OCI-LY7 (cell line): ENCODE measurements around the gene GADD45B. TPM values are rescaled to one million over a fixed set of nuclear protein-coding genes. Genes with fewer than 3 reads are reported as not detected.

Experiments used
- Bru-seq: library from RNA; stranded (reverse); fragments of 400-500 nt; gene quantifications from one replicate; lab custom pipeline; 2021; lab: Mats Ljungman, UMichigan
- BruChase-seq, 2 experiments: library from RNA; stranded (reverse); fragments of 400-500 nt; gene quantifications; one replicate each; lab custom pipeline; 2021; lab: Mats Ljungman, UMichigan
- BruUV-seq: library from RNA; stranded (reverse); fragments of 400-500 nt; replicated peaks from 2 replicates; lab custom pipeline; 2021; lab: Mats Ljungman, UMichigan
- CTCF ChIA-PET: fragments of 300-600 bp; sonication (Branson Sonifier 250); formaldehyde crosslinking; loops from one replicate; lab custom pipeline; 2022; ENCODE audit warnings: antibody characterized with exemption; ENCODE audit not compliant: unreplicated experiment; lab: Charles Lee
- POLR2A ChIA-PET: fragments of 300-600 bp; sonication (Branson Sonifier 250); formaldehyde crosslinking; loops from one replicate; lab custom pipeline; 2022; ENCODE audit warnings: antibody characterized with exemption; lab: Charles Lee
- DNase-seq: peaks from one replicate; pipeline ENCODE4 v3.0.0-alpha.2; 2015; ENCODE audit warnings: low spot score
- H2AFZ ChIP-seq: fragments of 200-600 bp; sonication (generic), shearing (Covaris generic); 2 replicates; pipeline ENCODE4 v1.6.1; 2014; ENCODE audit warnings: mild to moderate bottlenecking, antibody characterized with exemption, low read length, moderate library complexity
- H3K27ac ChIP-seq: fragments of 200-600 bp; sonication (generic); 2 replicates; pipeline ENCODE4 v1.5.1; 2014; ENCODE audit warnings: mixed run types, low read depth, mild to moderate bottlenecking, moderate library complexity, low read length, inconsistent platforms; ENCODE audit not compliant: poor library complexity, severe bottlenecking
- H3K36me3 ChIP-seq: fragments of 200-600 bp; sonication (generic); 2 replicates; pipeline ENCODE4 v1.6.1; 2014; ENCODE audit warnings: mild to moderate bottlenecking, antibody characterized with exemption, low read length, moderate library complexity, mixed read lengths; ENCODE audit not compliant: insufficient read depth
- H3K4me1 ChIP-seq: fragments of 200-600 bp; sonication (generic); 2 replicates; pipeline ENCODE4 v1.5.1; 2014; ENCODE audit warnings: mild to moderate bottlenecking, low read length; ENCODE audit not compliant: insufficient read depth, poor library complexity, severe bottlenecking
- H3K4me2 ChIP-seq: fragments of 200-600 bp; sonication (generic); 2 replicates; pipeline ENCODE4 v1.6.1; 2014; ENCODE audit warnings: mild to moderate bottlenecking, low read length
- H3K4me3 ChIP-seq: fragments of 200-600 bp; sonication (generic); 2 replicates; pipeline ENCODE4 v1.5.1; 2014; ENCODE audit warnings: mild to moderate bottlenecking, low read depth, low read length; ENCODE audit not compliant: poor library complexity, severe bottlenecking
- H3K79me2 ChIP-seq: fragments of 200-600 bp; sonication (generic); 2 replicates; pipeline ENCODE4 v1.6.1; 2016; ENCODE audit warnings: low read depth, mild to moderate bottlenecking, low read length, moderate library complexity, mixed read lengths; ENCODE audit not compliant: insufficient read depth
- H3K9me2 ChIP-seq: fragments of 200-600 bp; sonication (generic); 2 replicates; pipeline ENCODE4 v1.6.1; 2016; ENCODE audit warnings: mild to moderate bottlenecking, low read length, mixed read lengths; ENCODE audit not compliant: insufficient read depth
- H3K9me3 ChIP-seq: fragments of 200-600 bp; sonication (generic); 2 replicates; pipeline ENCODE4 v1.6.1; 2014; ENCODE audit warnings: mild to moderate bottlenecking, mixed run types, low read length, mixed read lengths
- H4K20me1 ChIP-seq: fragments of 200-600 bp; sonication (generic); 2 replicates; pipeline ENCODE4 v1.6.1; 2014; ENCODE audit warnings: mild to moderate bottlenecking, antibody characterized with exemption, low read length, moderate library complexity, mixed read lengths; ENCODE audit not compliant: insufficient read depth
- EZH2phosphoT487 ChIP-seq: fragments of 200-600 bp; sonication (generic); IDR thresholded peaks from 2 replicates; pipeline ENCODE4 v1.6.1; 2018; ENCODE audit warnings: low read depth, borderline replicate concordance, mild to moderate bottlenecking, mixed run types, antibody characterized with exemption, low read length, moderate library complexity, mixed read lengths
- intact Hi-C: fragments of 100-400 bp; cut with micrococcal nuclease; formaldehyde crosslinking; loops from one replicate; pipeline ENCODE4 v1.10.0; 2022; ENCODE audit not compliant: unreplicated experiment
- long read RNA-seq: library from polyadenylated mRNA; stranded (forward); transcript quantifications from one replicate; pipeline ENCODE4 v2.0.0, GENCODE V29; 2022
- total RNA-seq, 2 experiments: library from RNA; depleted of rRNA in 1 of 2; stranded (reverse); fragments of >200 nt in 1 of 2; shearing (Covaris generic) in 1 of 2; gene quantifications; 2 replicates each; pipeline ENCODE4 v1.2.3, GENCODE V29; 2014 to 2022
- TF ChIP-seq, protein P1 (sequence below): fragments of 200-600 bp; sonication (generic); conservative IDR thresholded peaks from 2 replicates; pipeline ENCODE4 v1.5.1; 2014; ENCODE audit warnings: mild to moderate bottlenecking, antibody characterized with exemption, low read length, moderate library complexity, mixed read lengths

Gene GADD45B, protein sequence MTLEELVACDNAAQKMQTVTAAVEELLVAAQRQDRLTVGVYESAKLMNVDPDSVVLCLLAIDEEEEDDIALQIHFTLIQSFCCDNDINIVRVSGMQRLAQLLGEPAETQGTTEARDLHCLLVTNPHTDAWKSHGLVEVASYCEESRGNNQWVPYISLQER
- total RNA-seq (2014; rRNA removed; shearing (Covaris generic)) (98.4 and 102 TPM in 2 replicates), total RNA-seq (2022) (36.5 and 40.5 TPM in 2 replicates), Bru-seq, nascent RNA (percentile 60 among the genes with signal in this experiment), BruChase-seq, experiment 1, labeled RNA remaining after a 6-hour chase (percentile 59 among the genes with signal in this experiment), BruChase-seq, experiment 2, labeled RNA remaining after a 2-hour chase (percentile 62 among the genes with signal in this experiment)
- long read RNA-seq, transcript GADD45B-201 (4 exons, 1,373 nt), result major isoform, 13 of 18 reads
- long read RNA-seq, partial matches to known transcripts, result 2 of 18 reads
- long read RNA-seq, other reads (novel, unspliced or antisense), result 0 of 18 reads

DNA sequence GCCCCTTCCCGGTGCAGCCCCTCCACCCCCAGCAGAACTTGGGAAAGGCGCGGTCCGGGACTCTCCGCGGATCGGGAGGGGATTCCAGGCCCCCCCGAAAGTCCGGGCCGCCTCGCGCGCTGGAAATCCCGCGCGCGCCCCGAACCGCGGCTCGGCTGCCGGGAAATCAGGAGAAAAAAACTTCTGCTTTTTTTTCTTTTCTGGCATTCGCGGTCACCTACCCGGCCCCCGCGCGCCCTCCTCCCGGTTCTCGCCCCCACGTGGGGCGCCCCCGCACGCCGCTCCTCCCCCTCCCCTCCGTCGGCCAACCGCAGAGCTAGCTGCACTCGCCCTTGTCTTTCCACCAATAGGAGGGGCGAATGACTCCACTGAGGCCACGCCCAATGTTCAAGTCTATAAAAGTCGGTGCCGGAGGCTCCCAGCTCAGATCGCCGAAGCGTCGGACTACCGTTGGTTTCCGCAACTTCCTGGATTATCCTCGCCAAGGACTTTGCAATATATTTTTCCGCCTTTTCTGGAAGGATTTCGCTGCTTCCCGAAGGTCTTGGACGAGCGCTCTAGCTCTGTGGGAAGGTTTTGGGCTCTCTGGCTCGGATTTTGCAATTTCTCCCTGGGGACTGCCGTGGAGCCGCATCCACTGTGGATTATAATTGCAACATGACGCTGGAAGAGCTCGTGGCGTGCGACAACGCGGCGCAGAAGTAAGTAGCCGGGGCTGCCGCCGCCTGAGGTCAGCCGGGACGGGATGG lies at the start of gene GADD45B:
GADD45B (plus strand) TSS at position 426 of the 749 bp plus-strand sequence; CDS start at position 658, 232 bp downstream.
- Histone ChIP-seq H3K9me3 (no peaks in the 10 kb centered on the region), H3K27ac (peak within 1 kb of the TSS; percentile 91), H3K4me3 (peak within 1 kb of the TSS; percentile 97), H3K36me3 (peaks cover 17% of the 10 kb centered on the region), H3K4me1 (peaks cover 40% of the 10 kb centered on the region), H4K20me1 (0 out of 2 replicates have a peak, but pooled peaks cover 4% of the 10 kb centered on the region), H3K4me2 (peak within 1 kb of the TSS; percentile 88), H2AFZ (peak within 1 kb of the TSS; percentile 34; the same call in 1 of the 2 replicates), H3K79me2 (peaks cover 29% of the 10 kb centered on the region), H3K9me2 (no peaks in the 10 kb centered on the region)
- intact Hi-C loops, result loop anchor here (1.0 to 10.0 kb wide), 4 partner anchors 15 to 269 kb away; partner anchors contain the start of genes SLC39A3 and TIMM13
- TF ChIP-seq, protein P1, sequence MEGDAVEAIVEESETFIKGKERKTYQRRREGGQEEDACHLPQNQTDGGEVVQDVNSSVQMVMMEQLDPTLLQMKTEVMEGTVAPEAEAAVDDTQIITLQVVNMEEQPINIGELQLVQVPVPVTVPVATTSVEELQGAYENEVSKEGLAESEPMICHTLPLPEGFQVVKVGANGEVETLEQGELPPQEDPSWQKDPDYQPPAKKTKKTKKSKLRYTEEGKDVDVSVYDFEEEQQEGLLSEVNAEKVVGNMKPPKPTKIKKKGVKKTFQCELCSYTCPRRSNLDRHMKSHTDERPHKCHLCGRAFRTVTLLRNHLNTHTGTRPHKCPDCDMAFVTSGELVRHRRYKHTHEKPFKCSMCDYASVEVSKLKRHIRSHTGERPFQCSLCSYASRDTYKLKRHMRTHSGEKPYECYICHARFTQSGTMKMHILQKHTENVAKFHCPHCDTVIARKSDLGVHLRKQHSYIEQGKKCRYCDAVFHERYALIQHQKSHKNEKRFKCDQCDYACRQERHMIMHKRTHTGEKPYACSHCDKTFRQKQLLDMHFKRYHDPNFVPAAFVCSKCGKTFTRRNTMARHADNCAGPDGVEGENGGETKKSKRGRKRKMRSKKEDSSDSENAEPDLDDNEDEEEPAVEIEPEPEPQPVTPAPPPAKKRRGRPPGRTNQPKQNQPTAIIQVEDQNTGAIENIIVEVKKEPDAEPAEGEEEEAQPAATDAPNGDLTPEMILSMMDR, result no peak
- no peak for TF ChIP-seq EZH2phosphoT487
- ChIA-PET POLR2A (interaction anchor here (0.7 to 3.7 kb wide), 23 partner anchors 9 to 499 kb away, joined by 3 to 72 read pairs (median 4); partner anchors contain the start of gene GNG7), CTCF (interaction anchor here (0.6 to 1.2 kb wide), 6 partner anchors 9 to 149 kb away, joined by 3 to 4 read pairs (median 3); no protein-coding TSS in a partner anchor)
- DNase-seq, result peak; percentile 99
- BruUV-seq, result no TSS peak

DNA sequence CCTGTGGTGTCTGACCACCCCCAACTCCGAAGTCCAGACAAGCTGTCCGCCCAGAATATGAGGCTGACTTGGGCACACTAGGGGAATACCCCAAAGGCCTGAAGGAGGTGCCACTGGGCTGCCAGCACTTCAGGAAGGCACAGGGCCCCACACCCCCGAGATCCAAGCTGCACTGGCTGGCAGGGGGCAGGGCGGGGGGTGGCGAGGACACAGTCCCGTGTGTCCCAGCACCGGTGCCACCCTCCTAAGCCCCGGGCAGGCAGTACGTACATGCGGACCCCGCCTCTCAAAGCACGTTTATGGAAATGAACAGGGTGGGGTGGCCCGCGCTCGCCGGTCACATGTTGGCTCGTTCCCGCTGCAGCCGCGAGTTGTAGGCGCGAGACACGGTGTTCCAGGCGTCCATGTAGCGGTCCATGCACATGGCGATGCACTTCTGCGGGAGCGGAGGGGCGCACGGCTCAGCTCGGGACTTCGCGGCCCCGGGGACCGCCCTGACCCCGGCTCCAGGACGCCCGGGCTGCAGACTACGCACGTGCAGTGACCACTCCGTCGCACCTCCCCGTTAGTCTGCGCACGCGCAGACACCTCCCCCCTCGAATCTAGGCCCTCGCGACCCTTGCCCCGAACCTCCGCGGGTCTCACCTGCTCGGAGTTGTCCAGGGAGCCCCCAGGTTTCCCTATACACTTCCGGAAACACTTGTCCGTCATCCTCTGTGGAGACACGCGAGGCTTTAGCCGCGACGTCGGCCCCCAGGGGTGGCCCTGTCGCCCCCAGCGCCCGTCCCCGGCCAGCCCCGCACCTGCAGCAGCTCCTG lies 49.1 kb upstream of the GADD45B start:
- Histone ChIP-seq H3K4me3 (peak overlapping the region; percentile 99), H3K27ac (peak overlapping the region; percentile 75), H3K36me3 (peaks cover 66% of the 10 kb centered on the region), H3K4me2 (peak overlapping the region; percentile 89), H3K79me2 (peaks cover 21% of the 10 kb centered on the region), H3K9me2 (no peaks in the 10 kb centered on the region), H3K9me3 (no peaks in the 10 kb centered on the region), H2AFZ (peak overlapping the region; percentile 76), H4K20me1 (0 out of 2 replicates have a peak, but pooled peaks cover 8% of the 10 kb centered on the region), H3K4me1 (peaks cover 21% of the 10 kb centered on the region)
- ChIA-PET CTCF (no interaction called here), POLR2A (interaction anchor here (0.6 to 1.5 kb wide), 3 partner anchors 27 to 279 kb away, joined by 3 to 9 read pairs (median 4); no protein-coding TSS in a partner anchor)
- no peak for TF ChIP-seq EZH2phosphoT487
- TF ChIP-seq, protein P1, result 0 out of 2 replicates have a peak, but pooled peaks have one; percentile 37
- peak; percentile 55 for DNase-seq
- BruUV-seq, result TSS peak; percentile 68
- intact Hi-C loops, result loop anchor here (1.0 kb wide), 1 partner anchor 48 kb away; no protein-coding TSS in a partner anchor
